ENCODE measurements around the gene ACTL6B. TPM values are rescaled to one million over a fixed set of nuclear protein-coding genes. Genes with fewer than 3 reads are reported as not detected.

The ACTL6B gene
- total and polyA plus RNA-seq, 2 donors (not counting 3 experiments of a cell fraction or from before 2014, with no cell fraction given) = not detected

DNA sequence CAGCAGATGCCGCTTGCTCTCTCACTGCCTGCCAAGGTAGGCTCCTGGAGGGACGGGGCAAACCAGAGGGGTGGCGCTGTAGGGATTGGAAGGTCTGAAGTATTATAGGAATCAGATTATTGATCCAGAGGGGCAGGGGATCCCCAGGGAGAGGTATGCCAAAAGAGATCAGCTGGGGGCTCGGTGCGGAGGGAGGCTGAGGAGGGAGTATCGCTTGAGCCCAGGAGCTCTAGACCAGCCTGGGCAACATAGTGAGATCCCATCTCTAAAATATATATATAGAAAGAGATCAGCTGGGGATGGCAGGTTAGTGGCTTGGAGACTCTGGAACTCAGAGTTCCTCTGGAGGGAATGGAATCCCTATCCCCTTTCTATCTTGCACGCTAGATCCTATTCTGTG lies 61.1 kb downstream of the ACTL6B start:
- Histone ChIP-seq H3K79me2 (ENCODE audit: control insufficient read depth, insufficient read depth, low read length) (no peaks in the 10 kb centered on the region), H3K4me2 (ENCODE audit: insufficient read depth, low read length) (no peak overlapping the region), H3K27me3 (ENCODE audit: control insufficient read depth in 2 of 2, insufficient read depth in 2 of 2, low read length in 2 of 2) (peaks cover 0 to 2% of the 10 kb centered on the region in 2 experiments), H3K9me3 (replicated peaks; ENCODE audit: control insufficient read depth, insufficient read depth, low read length) (no peaks in the 10 kb centered on the region), H3K4me1 (ENCODE audit: control insufficient read depth, extremely low read depth, insufficient read depth, low read length) (no peaks in the 10 kb centered on the region), H3K9me1 (replicated peaks; ENCODE audit: control insufficient read depth, extremely low read depth, insufficient read depth, low read length) (no peaks in the 10 kb centered on the region), H4K20me1 (replicated peaks; ENCODE audit: control insufficient read depth, extremely low read depth, insufficient read depth, low read length) (no peaks in the 10 kb centered on the region), H3K9ac (replicated peaks; ENCODE audit: extremely low read depth, insufficient read depth, low read length) (no peak overlapping the region), H3K27ac (ENCODE audit: insufficient read depth, low read depth, low read length) (no peak overlapping the region), H3K4me3 (replicated peaks in 1 of 3; ENCODE audit: insufficient read depth in 1 of 3, low read depth in 1 of 3, low read length in 3 of 3) (no peak overlapping the region), H2AFZ (ENCODE audit: low read depth, low read length) (no peak overlapping the region), H3K36me3 (ENCODE audit: control insufficient read depth in 2 of 2, extremely low read depth in 1 of 2, insufficient read depth in 2 of 2, low read length in 2 of 2) (no peaks in the 10 kb centered on the region)
- dilution Hi-C loops (cut with MboI; ENCODE audit: extremely low pct_ligation_motif_present, low sequenced_read_pairs) (no loop called here), intact Hi-C loops (cut with micrococcal nuclease) (no loop called here)
- DNase-seq (ENCODE audit: low read depth, low spot score) (no peak), FAIRE-seq (no peak)
- ChIA-PET POLR2A (interaction anchor here (0.6 kb wide), 1 partner anchor 9 kb away, joined by 5 read pairs; no protein-coding TSS in a partner anchor), CTCF (no interaction called here)
- no peak for TF ChIP-seq MYC (IDR thresholded peaks at IDR 0.05; ENCODE audit: low read depth, low read length)
- no peak for TF ChIP-seq POLR2AphosphoS5 (IDR thresholded peaks at IDR 0.05; ENCODE audit: insufficient read depth, low read depth, low read length)
- TF ChIP-seq, protein P1, sequence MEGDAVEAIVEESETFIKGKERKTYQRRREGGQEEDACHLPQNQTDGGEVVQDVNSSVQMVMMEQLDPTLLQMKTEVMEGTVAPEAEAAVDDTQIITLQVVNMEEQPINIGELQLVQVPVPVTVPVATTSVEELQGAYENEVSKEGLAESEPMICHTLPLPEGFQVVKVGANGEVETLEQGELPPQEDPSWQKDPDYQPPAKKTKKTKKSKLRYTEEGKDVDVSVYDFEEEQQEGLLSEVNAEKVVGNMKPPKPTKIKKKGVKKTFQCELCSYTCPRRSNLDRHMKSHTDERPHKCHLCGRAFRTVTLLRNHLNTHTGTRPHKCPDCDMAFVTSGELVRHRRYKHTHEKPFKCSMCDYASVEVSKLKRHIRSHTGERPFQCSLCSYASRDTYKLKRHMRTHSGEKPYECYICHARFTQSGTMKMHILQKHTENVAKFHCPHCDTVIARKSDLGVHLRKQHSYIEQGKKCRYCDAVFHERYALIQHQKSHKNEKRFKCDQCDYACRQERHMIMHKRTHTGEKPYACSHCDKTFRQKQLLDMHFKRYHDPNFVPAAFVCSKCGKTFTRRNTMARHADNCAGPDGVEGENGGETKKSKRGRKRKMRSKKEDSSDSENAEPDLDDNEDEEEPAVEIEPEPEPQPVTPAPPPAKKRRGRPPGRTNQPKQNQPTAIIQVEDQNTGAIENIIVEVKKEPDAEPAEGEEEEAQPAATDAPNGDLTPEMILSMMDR (IDR thresholded peaks at IDR 0.05; ENCODE audit: extremely low read depth in 1 of 2, insufficient read depth in 1 of 2, low read depth in 1 of 2, low read length in 2 of 2) = no peak
- TF ChIP-seq FOS (IDR thresholded peaks at IDR 0.05; ENCODE audit: borderline replicate concordance, insufficient read depth, low read length) = no peak
- no peak for TF ChIP-seq JUN (IDR thresholded peaks at IDR 0.05; ENCODE audit: borderline replicate concordance, insufficient read depth, insufficient read length, low read depth)
- no peak for TF ChIP-seq POLR2A (IDR thresholded peaks at IDR 0.05; ENCODE audit: low read depth, low read length)
- no peak for TF ChIP-seq EZH2 (IDR thresholded peaks at IDR 0.05; ENCODE audit: borderline replicate concordance, low read depth, low read length, severe bottlenecking)
- TF ChIP-seq, protein P2, sequence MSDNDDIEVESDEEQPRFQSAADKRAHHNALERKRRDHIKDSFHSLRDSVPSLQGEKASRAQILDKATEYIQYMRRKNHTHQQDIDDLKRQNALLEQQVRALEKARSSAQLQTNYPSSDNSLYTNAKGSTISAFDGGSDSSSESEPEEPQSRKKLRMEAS (IDR thresholded peaks at IDR 0.05; ENCODE audit: insufficient read depth, insufficient read length) = no peak
- no peak for TF ChIP-seq GATA2 (IDR thresholded peaks at IDR 0.05; ENCODE audit: insufficient read depth, insufficient read length, low read depth, low read length)
- BruUV-seq (replicated peaks) = no TSS peak

Other genes with a start within 250 kb of the ACTL6B start
- 0.31 and 0.48 TPM in 2 replicates for gene ZCWPW1, start 227.7 kb downstream of the ACTL6B start, total RNA-seq
- gene ZCWPW1, start 227.7 kb downstream of the ACTL6B start, polyA plus RNA-seq = 0.30 and 0.32 TPM in 2 replicates
- gene MEPCE, start 226.6 kb downstream of the ACTL6B start, total RNA-seq = 37.1 and 45.8 TPM in 2 replicates
- 23.3 and 24.3 TPM in 2 replicates for gene MEPCE, start 226.6 kb downstream of the ACTL6B start, polyA plus RNA-seq
- 42.4 and 46.1 TPM in 2 replicates for gene PPP1R35, start 220.0 kb downstream of the ACTL6B start, total RNA-seq
- gene PPP1R35, start 220.0 kb downstream of the ACTL6B start, polyA plus RNA-seq = 37.7 and 47.9 TPM in 2 replicates
- 1.5 and 4.1 TPM in 2 replicates for gene SPACDR, start 192.2 kb downstream of the ACTL6B start, total RNA-seq
- 1.6 and 1.9 TPM in 2 replicates for gene SPACDR, start 192.2 kb downstream of the ACTL6B start, polyA plus RNA-seq
- gene TSC22D4, start 177.2 kb downstream of the ACTL6B start, total RNA-seq = 66.3 and 84.4 TPM in 2 replicates
- gene TSC22D4, start 177.2 kb downstream of the ACTL6B start, polyA plus RNA-seq = 40.1 and 52.5 TPM in 2 replicates
- 2.0 and 2.8 TPM in 2 replicates for gene NYAP1, start 172.5 kb downstream of the ACTL6B start, total RNA-seq
- gene NYAP1, start 172.5 kb downstream of the ACTL6B start, polyA plus RNA-seq = 0.37 and 0.46 TPM in 2 replicates
- 36.3 and 44.6 TPM in 2 replicates for gene AGFG2, start 117.2 kb downstream of the ACTL6B start, total RNA-seq
- 33.6 and 47.9 TPM in 2 replicates for gene AGFG2, start 117.2 kb downstream of the ACTL6B start, polyA plus RNA-seq
- 2.4 and 3.2 TPM in 2 replicates for gene SAP25, start 82.5 kb downstream of the ACTL6B start, total RNA-seq
- gene SAP25, start 82.5 kb downstream of the ACTL6B start, polyA plus RNA-seq = 3.2 and 5.0 TPM in 2 replicates
- gene LRCH4, start 70.3 kb downstream of the ACTL6B start, total RNA-seq = 56.1 and 61.5 TPM in 2 replicates
- gene LRCH4, start 70.3 kb downstream of the ACTL6B start, polyA plus RNA-seq = 32.1 and 40.6 TPM in 2 replicates
- gene FBXO24, start 70.1 kb downstream of the ACTL6B start, total RNA-seq = 0.35 and 0.38 TPM in 2 replicates
- 0.16 and 0.37 TPM in 2 replicates for gene FBXO24, start 70.1 kb downstream of the ACTL6B start, polyA plus RNA-seq
- 4.3 and 4.7 TPM in 2 replicates for gene PCOLCE, start 54.1 kb downstream of the ACTL6B start, total RNA-seq
- 1.2 and 2.5 TPM in 2 replicates for gene PCOLCE, start 54.1 kb downstream of the ACTL6B start, polyA plus RNA-seq
- 24.2 and 24.4 TPM in 2 replicates for gene MOSPD3, start 43.9 kb downstream of the ACTL6B start, total RNA-seq
- 40.7 and 53.5 TPM in 2 replicates for gene MOSPD3, start 43.9 kb downstream of the ACTL6B start, polyA plus RNA-seq
- 0.60 and 0.95 TPM in 2 replicates for gene TFR2, start 14.9 kb downstream of the ACTL6B start, total RNA-seq
- 0.32 and 0.37 TPM in 2 replicates for gene TFR2, start 14.9 kb downstream of the ACTL6B start, polyA plus RNA-seq
- gene GNB2, start 17.3 kb upstream of the ACTL6B start, total RNA-seq = 297 and 300 TPM in 2 replicates
- gene GNB2, start 17.3 kb upstream of the ACTL6B start, polyA plus RNA-seq = 433 and 502 TPM in 2 replicates
- 37.3 and 46.3 TPM in 2 replicates for gene GIGYF1, start 37.8 kb upstream of the ACTL6B start, total RNA-seq
- gene GIGYF1, start 37.8 kb upstream of the ACTL6B start, polyA plus RNA-seq = 13.6 and 17.2 TPM in 2 replicates
- 47.4 and 48.0 TPM in 2 replicates for gene POP7, start 49.7 kb upstream of the ACTL6B start, total RNA-seq
- gene POP7, start 49.7 kb upstream of the ACTL6B start, polyA plus RNA-seq = 48.8 and 68.2 TPM in 2 replicates
- not detected in 2 replicates for gene EPO, start 64.0 kb upstream of the ACTL6B start, total RNA-seq
- gene EPO, start 64.0 kb upstream of the ACTL6B start, polyA plus RNA-seq = not detected in 2 replicates
- not detected in 2 replicates for gene ZAN, start 77.1 kb upstream of the ACTL6B start, total RNA-seq
- not detected in 2 replicates for gene ZAN, start 77.1 kb upstream of the ACTL6B start, polyA plus RNA-seq
- 148 and 193 TPM in 2 replicates for gene EPHB4, start 171.1 kb upstream of the ACTL6B start, total RNA-seq
- gene EPHB4, start 171.1 kb upstream of the ACTL6B start, polyA plus RNA-seq = 240 and 274 TPM in 2 replicates
- 30.1 and 35.0 TPM in 2 replicates for gene SLC12A9, start 196.3 kb upstream of the ACTL6B start, total RNA-seq
- gene SLC12A9, start 196.3 kb upstream of the ACTL6B start, polyA plus RNA-seq = 37.0 and 37.5 TPM in 2 replicates
- gene TRIP6, start 210.9 kb upstream of the ACTL6B start, total RNA-seq = 84.5 and 90.3 TPM in 2 replicates
- gene TRIP6, start 210.9 kb upstream of the ACTL6B start, polyA plus RNA-seq = 88.6 and 90.3 TPM in 2 replicates
- 199 and 202 TPM in 2 replicates for gene SRRT, start 218.7 kb upstream of the ACTL6B start, total RNA-seq
- gene SRRT, start 218.7 kb upstream of the ACTL6B start, polyA plus RNA-seq = 51.9 and 58.6 TPM in 2 replicates
- 0.93 and 1.6 TPM in 2 replicates for gene UFSP1, start 233.3 kb upstream of the ACTL6B start, total RNA-seq
- 0.84 and 1.1 TPM in 2 replicates for gene UFSP1, start 233.3 kb upstream of the ACTL6B start, polyA plus RNA-seq
- gene ACHE, start 239.4 kb upstream of the ACTL6B start, total RNA-seq = 0.18 TPM in 2 replicates
- gene ACHE, start 239.4 kb upstream of the ACTL6B start, polyA plus RNA-seq = 0.28 and 0.48 TPM in 2 replicates